HG02610 (cell line): ENCODE measurements around the gene MUCL3.
A peak's percentile ranks its signal among the peaks of the same experiment; 100 is the strongest.
"Not testable (repeated sequence)": the region's sequence is repeated elsewhere in the genome, so short reads cannot be mapped to it uniquely, and the experiment has no call there.

Experiments
- ATAC-seq: cut with Tn5 transposase; IDR thresholded peaks from one replicate; pipeline ENCODE4 v1.9.1; 2021; ENCODE audit warnings: mild to moderate bottlenecking, moderate library complexity; ENCODE audit not compliant: unreplicated experiment

The MUCL3 gene

DNA sequence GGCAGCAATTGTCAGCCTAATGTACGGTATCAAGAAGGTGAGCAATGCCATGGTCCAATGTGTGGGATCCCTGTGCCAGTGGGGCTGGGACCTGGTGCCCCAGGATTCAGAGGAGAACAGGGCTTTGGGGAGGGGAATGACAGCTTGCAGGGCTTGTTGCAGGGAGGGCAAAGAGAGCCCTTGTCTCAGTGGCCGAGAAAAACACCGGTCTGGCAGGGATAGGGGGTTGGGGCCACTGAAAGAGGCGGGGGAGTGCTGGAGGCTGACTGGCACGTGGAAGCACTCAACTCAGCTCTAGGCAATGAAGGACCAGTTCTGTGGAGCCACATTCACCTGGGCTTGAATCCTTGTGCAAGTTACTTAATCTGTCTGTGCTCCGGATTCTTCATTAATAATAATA, 3.5 kb upstream of the MUCL3 start:
- ATAC-seq = no peak

DNA sequence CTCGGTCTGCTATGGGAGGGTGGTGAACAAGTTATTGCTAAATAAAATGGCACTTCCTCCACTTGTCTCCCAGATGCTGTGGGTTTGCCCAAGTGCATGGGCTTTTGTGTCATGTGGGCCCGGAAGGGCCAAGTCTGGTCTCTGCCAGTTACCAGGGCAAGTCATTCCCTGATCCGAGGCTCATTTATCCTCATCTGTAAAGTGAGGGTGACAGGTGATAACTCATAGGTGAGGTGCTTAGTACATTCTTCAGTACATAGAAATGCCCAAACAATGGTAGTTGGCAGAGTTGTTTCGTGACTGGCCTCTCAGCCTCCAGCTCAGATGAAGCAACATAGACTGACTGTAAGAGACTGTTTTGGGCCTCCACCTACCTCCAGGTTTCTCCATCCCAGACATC, 2.0 kb upstream of the MUCL3 start:
- no peak for ATAC-seq

DNA sequence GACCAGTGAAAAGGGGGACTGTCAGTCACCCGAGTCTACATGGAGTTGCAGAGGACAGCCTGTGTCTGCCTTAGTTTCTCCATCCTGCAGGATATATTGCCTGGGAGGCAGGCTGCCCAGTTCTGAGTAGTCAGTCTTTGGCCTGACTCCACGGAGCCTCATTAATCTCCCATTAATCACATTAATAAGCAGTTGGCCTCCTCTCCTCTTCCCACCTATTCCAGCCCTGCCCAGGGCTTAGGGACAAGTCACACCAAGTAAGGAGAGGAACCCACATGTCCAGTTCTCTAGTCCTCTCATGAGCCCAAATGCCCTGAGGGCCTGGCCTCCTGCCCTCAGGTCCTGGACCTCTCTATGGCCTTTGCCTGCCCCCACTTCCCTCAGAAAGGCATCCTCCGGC, 1.3 kb upstream of the MUCL3 start:
- no peak for ATAC-seq

DNA sequence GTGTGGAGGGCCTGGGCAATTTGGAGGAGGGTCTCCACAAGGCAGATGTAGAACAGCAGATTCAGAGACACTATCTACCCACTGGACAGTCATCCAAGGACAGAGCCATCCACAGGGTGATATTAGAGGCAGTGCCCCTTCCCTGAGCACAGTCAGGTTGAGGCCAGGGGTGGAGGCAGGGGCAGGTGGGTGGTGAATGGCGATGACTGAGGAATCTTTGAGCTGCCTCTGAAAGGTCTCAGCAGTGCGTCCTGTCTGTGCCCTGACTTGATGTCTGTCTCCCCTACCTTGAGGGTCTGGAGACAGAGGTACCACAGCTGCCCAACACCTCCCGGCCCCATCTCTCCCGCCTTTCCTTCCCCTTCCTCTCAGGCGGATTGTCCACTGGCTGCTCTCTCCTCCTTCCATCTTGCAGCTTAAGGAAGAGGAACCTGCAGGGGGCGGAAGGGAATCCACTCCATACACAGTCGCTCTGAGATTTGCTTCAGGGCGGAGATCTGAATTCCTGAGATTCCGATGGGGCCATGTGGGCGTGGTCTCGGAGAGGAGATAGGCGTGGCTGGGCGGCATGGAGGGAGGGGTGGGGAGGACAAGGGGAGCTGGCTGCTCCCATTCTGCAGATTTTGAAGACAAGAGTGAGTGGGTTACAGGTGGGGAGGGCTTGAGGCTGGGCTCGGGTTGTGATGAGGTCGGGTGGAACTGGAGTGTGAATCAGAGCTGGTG, 1.7 kb downstream of the MUCL3 start:
- no peak for ATAC-seq

DNA sequence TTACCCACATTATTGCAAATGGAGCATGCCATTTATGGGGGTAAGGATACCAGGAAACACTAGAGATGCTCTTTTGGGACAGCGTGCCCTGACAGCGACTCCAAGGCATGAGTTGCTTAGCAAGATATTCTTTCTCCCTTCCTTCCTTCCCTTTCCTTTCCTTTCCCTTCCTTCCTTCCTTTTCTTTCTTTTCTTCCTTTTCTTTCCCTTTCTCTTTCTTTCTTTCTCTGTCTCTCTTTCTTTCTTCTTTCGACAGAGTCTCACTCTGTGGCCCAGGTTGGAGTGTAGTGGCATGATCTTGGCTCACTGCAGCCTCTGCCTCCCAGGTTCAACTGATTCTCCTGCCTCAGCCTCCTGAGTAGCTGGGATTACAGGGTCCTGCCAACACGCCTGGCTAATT, 3.3 kb downstream of the MUCL3 start:
- ATAC-seq = no peak

DNA sequence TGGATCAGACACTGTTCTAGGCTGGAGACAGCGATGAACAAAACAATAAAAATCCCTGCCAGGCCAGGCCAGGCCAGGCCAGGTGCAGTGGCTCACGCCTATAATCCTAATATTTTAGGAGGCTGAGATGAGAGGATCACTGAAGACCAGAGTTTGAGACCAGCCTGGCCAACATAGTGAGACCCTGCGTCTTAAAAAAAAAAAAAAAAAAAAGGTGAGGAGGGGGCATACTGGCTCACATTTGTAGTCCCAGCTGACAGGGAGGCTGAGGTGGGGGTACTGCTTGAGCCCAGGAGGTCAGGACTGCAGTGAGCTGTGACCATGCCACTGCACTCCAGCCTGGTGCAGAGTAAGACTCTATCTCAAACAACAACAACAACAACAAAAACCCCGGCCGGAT, 4.5 kb downstream of the MUCL3 start:
- no peak for ATAC-seq

DNA sequence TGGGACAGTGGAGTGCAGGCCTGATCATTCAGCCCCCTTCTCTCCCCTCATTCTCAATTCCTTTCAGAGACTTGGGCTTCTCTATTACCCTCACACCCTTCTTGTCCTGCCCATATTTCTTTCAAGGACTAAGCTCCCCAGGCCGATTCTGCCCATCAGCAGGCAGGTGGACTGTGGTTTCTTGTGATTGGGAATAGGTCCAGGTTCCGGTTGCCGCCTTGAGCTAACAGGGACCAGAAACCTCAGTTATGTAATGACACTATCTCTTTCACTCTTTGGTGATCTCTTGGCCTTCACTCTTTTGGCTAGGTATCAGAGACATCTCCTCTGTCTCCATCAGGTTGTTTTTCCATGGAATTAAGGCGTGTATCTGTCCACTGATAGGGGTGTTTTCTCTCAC, 6.5 kb downstream of the MUCL3 start:
- no peak for ATAC-seq

DNA sequence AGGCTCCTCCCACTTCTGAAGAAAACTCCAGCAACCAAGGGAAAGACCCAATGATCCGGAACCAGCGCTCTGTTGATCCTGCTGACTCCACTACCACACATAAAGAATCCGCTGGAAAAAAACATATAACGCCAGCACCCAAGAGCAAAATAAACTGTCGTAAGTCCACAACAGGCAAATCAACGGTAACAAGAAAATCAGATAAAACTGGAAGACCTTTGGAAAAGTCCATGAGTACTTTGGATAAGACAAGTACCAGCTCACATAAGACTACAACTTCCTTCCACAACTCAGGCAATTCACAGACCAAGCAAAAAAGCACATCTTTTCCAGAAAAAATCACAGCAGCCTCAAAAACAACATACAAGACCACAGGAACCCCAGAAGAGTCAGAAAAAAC, 8.0 kb downstream of the MUCL3 start:
- ATAC-seq = no peak

DNA sequence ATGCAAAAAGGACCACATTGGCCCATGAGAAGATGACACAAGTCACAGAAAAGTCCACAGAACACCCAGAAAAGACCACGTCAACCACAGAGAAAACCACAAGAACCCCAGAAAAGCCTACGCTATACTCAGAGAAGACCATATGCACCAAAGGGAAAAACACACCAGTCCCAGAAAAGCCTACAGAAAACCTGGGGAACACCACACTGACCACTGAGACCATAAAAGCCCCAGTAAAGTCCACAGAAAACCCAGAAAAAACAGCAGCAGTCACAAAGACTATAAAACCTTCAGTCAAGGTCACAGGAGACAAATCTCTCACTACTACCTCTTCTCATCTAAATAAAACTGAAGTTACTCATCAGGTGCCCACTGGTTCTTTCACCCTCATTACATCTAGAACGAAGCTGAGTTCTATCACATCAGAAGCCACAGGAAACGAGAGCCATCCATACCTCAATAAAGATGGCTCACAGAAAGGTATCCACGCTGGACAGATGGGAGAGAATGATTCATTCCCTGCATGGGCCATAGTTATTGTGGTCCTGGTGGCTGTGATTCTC, 11.2 kb downstream of the MUCL3 start:
- peak; percentile 43 for ATAC-seq

DNA sequence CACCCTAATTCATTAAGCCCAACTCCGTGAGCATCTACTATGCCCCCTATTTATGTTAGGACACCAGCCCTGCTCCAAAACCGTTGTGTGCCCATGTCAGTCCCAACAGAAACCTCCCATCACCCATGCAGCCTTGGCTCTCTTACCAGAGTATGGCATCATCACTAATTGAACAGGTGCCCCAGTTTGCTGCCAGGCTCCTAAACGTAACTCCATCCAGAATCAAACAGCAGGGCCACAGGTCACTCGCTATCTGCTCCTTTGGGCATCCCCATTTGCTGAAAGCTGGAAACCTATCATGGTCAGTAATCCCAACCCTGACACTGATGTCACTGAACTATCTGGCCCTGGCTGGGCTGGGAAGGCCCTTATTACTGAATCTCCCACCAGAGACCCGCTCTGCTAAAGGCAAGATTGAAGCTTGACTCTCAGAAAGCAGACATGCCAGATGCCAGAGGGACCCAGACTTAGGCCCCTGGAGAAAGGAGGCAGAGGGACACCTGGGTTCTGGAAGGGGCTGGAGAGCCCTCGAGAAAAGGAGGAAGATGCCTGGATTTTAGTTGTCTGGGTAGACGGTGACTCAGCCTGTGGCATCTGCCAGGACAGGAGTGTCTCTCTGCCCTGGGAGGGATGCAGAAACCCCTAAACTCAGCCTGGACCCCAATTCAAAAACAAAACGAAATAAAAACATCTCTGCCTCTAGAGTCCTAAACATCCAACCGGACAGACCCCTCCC, 14.0 kb downstream of the MUCL3 start:
- no peak for ATAC-seq

DNA sequence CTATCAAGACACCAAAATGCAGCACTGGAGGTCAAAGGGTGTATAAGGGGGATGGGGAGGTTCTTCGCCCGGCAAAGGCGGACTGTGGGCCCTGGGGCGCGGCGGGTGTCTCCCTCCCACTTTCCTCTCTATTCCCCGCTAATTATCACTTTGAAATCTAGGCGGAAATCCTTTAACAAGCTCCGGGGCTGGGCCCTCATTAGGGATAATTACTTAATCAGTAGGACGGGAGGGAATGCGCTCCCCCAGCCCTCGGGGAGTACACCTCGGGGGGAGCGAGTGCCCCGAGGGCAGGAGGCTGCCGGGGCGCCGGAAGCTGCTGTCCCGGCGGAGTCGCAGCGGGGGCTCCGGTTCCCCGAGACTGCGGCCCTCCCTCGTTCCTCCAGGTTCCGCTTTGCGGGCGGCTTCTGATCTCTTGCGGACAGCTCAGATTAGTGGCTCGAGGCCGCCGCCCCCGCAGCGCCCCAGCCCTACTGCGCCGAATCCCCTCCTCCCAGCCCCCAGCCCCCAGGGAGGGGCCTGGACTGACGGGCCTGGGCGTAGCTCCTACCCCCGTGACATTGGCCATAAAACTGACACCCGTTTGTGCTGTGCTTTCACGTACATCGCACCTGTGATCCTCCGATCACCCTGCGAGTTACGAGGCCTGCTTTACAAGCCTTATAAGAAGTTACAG, 14.7 kb downstream of the MUCL3 start:
- ATAC-seq = peak; percentile 44

DNA sequence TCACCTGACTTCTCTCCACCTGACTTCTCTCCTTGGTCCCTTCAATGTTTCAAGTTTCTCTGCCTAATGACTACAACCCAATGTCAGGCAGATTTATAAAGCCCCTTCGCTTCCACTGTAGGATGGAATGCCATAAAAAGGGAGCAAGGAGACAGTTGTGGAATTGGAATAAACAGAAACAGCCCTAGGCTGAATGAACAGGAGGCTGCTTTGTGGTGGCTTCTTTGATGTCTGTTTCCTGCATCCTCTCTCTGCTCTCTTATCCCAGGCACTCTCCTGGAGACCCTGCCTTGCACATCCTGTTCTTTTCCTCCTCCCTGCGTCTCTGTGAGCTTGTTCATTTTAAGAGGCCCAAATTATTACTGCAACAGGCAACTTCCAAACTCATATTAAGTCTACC, 16.9 kb downstream of the MUCL3 start:
- no peak for ATAC-seq

DNA sequence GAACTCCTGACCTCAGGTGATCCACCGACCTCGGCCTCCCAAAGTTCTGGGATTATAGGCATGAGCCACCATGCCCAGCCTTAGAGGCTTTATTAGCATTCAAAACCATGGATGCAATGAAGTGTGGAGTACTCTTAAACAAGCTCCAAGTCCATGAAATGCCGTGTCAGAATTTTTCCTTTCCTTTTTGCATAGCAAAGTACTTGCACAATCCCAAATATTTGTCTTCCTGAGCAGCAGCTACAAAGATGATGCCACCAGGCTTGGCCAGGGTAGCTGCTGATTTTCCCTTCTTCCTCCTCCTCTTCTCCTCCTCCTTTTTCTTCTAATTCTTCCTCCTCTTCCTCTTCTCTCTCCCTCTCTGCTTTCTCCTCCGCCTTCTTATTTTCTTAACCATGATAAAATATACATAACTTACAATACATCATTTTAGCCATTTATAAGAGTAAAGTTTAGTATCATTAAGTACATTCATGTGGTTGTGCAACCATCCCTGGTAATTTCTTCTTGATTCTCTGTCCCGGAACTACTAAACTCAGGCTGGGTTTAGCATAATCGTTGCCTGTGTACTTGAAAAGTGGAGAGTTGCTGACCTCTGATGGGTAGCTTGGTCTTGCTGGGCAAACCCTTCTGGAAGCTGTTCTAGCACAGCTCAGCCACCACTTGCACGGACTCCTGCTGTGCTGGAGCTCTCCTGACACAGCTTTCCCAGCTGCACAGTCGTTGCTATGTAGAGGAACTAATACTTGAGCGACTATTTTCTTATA, 20.3 kb downstream of the MUCL3 start:
- no peak for ATAC-seq

DNA sequence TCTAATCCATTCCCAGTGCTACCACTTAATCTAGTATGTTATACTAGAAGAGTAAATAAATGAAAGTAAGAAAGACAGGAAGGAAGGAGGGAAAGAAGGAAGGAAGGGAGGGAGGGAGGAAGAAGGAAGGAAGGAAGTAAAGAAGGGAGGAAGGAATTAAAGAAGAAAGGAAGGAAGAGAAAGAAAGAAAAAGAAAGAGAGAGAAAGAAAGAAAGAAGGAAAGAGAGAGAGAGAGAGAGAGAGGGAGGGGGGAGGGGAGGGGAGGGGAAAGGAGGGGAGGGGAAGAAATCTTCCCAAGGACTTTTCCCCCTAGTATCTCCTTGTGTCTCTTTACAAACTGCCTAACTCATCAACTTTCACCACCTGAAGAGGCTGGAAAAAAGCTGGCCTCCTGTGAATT, 21.9 kb downstream of the MUCL3 start:
- no peak for ATAC-seq

DNA sequence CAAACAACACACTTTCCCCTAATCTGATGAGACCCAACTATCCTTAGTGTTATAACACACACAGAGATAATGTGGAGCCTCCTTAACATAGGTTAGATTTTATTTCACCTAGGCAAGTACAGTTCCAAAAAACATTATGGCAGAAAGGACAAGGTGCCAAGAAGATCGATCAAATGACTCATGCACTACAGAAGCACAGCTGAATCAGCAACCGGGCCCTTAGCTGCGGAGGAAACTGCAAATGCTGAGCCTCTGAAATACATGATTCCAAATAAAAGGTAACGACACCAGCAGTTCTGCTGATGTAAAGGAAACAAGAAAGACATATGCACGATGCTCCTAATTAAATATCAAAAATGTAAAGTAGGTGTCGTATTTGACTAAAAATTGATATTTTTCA, 22.9 kb downstream of the MUCL3 start:
- no peak for ATAC-seq

DNA sequence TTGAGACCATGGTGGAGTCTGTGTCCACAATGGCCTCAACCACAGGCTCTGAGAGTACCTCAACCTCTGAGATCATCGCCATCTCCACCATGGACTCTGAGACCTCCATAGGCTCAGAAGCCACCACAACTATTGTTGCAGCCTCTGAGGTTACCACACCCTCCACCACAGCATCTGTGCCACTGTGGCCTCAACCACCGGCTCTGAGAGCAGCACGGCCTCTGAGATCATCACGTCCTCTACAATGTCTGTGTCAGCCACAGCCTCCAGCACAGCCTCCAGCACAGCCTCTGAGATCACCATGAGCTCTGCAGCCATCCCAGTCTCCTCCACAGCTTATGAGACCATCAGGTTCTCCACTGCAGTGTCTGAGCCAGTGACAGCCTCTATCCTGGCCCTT, 23.3 kb downstream of the MUCL3 start:
- ATAC-seq = no peak

DNA sequence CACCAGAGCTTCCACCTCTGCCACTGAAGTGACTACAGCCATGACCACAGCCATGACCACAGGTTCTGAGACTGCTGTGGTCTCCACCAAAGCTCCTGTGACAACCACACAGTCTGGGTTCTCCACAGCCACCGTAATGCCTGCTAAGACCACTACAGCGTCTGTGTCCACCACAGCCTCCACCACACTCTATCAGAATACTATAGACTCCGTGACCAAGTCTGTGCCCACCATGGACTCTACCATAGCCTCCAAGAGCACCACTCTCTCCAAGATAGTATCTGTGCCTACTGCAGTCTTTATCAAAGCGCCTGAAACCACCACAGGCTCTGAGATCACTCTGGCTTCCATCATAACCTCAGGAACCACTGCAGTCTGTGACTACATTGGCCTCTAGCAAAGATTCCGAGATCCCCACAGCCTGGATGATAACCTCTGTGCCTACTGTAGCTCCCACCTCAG, 24.4 kb downstream of the MUCL3 start:
- no peak for ATAC-seq

DNA sequence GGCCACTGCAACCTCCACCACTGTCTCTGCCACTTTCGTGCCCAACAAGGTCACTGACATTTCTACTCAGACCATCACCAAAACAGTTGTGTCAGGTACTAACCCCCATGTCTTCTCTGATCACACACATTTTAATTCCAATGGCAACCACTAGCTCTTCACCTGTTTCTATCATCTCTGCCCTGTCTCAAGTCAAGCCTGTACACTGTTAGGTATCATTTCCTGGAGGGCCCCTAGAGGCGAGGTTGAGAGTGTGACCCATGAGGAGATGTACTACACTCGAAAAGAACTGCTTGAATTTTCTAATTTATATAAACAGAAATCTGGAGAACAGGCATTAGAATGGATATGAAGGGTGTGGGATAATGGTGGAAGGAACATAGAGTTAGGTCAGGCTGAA, 25.4 kb downstream of the MUCL3 start:
- ATAC-seq = no peak

DNA sequence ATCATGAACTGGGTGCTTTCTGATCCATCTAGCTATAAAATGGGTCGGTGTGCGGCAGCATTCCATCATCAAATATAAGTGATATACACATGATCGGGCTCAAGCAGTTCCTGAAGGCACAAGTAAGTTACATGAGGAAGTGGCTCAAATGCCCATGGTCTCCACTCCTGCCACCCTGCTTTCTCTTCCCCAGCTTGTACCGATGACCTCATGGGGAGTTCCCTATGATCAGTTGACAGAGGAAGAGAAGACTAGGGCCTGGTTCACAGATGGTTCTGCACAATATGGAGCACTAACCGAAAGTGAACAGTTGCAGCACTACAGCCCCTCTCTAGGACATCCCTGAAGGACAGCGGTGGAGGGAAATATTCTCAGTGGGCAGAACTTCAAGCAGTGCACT, 28.4 kb downstream of the MUCL3 start:
- ATAC-seq = not testable (repeated sequence)

DNA sequence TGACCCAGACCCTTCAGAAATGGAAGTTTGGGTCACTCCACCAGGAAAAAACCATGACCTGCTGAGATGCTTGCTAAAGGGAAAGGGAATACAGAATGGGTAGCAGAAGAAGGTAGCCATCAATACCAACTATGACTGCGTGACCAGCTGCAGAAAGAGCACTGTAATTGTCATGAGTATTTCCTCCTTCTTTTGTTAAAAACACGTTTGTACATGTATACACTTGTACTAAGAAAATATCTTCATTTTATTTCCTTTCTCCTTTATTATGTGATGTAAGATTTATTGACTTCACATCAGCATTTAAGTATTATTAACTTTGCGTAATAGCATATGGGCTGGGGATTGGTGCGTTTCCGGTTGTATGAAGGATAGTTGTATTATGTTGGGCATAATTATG, 30.2 kb downstream of the MUCL3 start:
- no peak for ATAC-seq

DNA sequence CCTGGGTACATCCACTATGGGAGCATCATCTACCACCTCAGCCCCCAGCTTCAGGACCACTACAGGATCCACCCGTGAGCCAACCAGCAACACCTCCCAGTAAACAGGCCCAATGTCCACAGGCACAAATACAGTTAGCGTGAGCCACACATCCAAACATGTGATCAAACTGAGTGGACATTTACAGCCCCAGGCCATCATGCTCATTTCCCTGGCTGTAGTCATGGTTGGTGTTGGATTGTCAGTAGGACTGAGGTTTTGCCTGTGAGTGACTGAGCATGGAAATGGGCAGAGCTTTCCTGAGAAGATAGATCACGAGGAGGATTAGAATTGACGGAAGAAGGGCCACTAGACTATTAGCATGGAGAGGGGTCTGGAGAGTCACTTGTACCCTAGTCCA, 32.0 kb downstream of the MUCL3 start:
- ATAC-seq = no peak
